HepG2 (cell line): Measurements from ENCODE around the gene VPS52. TPM values are rescaled to one million over a fixed set of nuclear protein-coding genes. Genes with fewer than 3 reads are reported as not detected.
A peak's percentile ranks its signal among the peaks of the same experiment; 100 is the strongest.

Experiments used
- BCL6 ChIP-seq: IDR thresholded peaks from 2 replicates; pipeline ENCODE4 v1.6.1; 2016; ENCODE audit warnings: missing genetic modification reagents, missing compliant biosample characterization
- CREB1 ChIP-seq, 2 experiments: fragments of 450-650 bp in 1 of 2; IDR thresholded peaks; 2 replicates each; pipeline ENCODE4 v1.6.1; 2016 to 2017; ENCODE audit warnings: control low read depth in 1 of 2, mild to moderate bottlenecking in 1 of 2, missing compliant biosample characterization in 1 of 2, missing genetic modification characterization in 1 of 2
- E2F5 ChIP-seq: sonication (generic); formaldehyde crosslinking; conservative IDR thresholded peaks from 2 replicates; pipeline ENCODE4 v1.4.0; 2020; ENCODE audit warnings: missing genetic modification reagents
- MEIS2 ChIP-seq: sonication (generic); formaldehyde crosslinking; IDR thresholded peaks from 2 replicates; pipeline ENCODE4 v1.9.0; 2021; ENCODE audit warnings: mild to moderate bottlenecking, missing genetic modification reagents
- MXI1 ChIP-seq: IDR thresholded peaks from 3 replicates; pipeline ENCODE4 v1.6.1; 2012; ENCODE audit warnings: low read depth, low read length, inconsistent platforms, borderline replicate concordance
- NBN ChIP-seq: fragments of 450-650 bp; conservative IDR thresholded peaks from 2 replicates; pipeline ENCODE4 v1.6.1; 2017
- NFYC ChIP-seq: IDR thresholded peaks from 2 replicates; pipeline ENCODE4 v1.6.1; 2016; ENCODE audit warnings: missing genetic modification reagents, missing compliant biosample characterization
- NR1H2 ChIP-seq: sonication (generic); formaldehyde crosslinking; IDR thresholded peaks from 2 replicates; pipeline ENCODE4 v1.8.1; 2022; ENCODE audit warnings: low read depth, missing genetic modification reagents, borderline replicate concordance
- NR2F6 ChIP-seq, 2 experiments: IDR thresholded peaks; 2 replicates each; pipeline ENCODE4 v1.6.1; 2016; ENCODE audit warnings: antibody characterized with exemption in 1 of 2, mild to moderate bottlenecking in 1 of 2
- PREB ChIP-seq: sonication (generic); formaldehyde crosslinking; IDR thresholded peaks from 2 replicates; pipeline ENCODE4 v1.4.0; 2020; ENCODE audit warnings: missing genetic modification reagents
- RAD21 ChIP-seq: fragments of 450-650 bp; formaldehyde crosslinking; IDR thresholded peaks from 2 replicates; pipeline ENCODE4 v1.5.0; 2020; ENCODE audit warnings: mild to moderate bottlenecking
- RXRB ChIP-seq: IDR thresholded peaks from 2 replicates; pipeline ENCODE4 v1.6.1; 2016; ENCODE audit warnings: borderline replicate concordance, missing genetic modification reagents, missing compliant biosample characterization
- SALL1 ChIP-seq: sonication (generic); formaldehyde crosslinking; IDR thresholded peaks from 2 replicates; pipeline ENCODE4 v1.8.0; 2022; ENCODE audit warnings: mild to moderate bottlenecking, missing genetic modification reagents
- SAP130 ChIP-seq: IDR thresholded peaks from 2 replicates; pipeline ENCODE4 v1.6.1; 2016; ENCODE audit warnings: low read depth
- STAG1 ChIP-seq: sonication (generic); formaldehyde crosslinking; IDR thresholded peaks from 2 replicates; pipeline ENCODE4 v1.4.0; 2020; ENCODE audit warnings: missing genetic modification reagents
- ZFP91 ChIP-seq: sonication (generic); formaldehyde crosslinking; IDR thresholded peaks from 2 replicates; pipeline ENCODE4 v1.9.0; 2022; ENCODE audit warnings: missing genetic modification reagents, mild to moderate bottlenecking, borderline replicate concordance
- ZNF138 ChIP-seq: sonication (generic); formaldehyde crosslinking; IDR thresholded peaks from 2 replicates; pipeline ENCODE4 v1.5.0; 2020; ENCODE audit warnings: mild to moderate bottlenecking, low read depth, missing genetic modification reagents
- ZNF331 ChIP-seq: sonication (generic); formaldehyde crosslinking; IDR thresholded peaks from 2 replicates; pipeline ENCODE4 v1.4.0; 2020; ENCODE audit warnings: missing genetic modification reagents
- ZSCAN29 ChIP-seq: sonication (generic); formaldehyde crosslinking; conservative IDR thresholded peaks from 2 replicates; pipeline ENCODE4 v1.4.0; 2020; ENCODE audit warnings: mild to moderate bottlenecking, missing genetic modification reagents
- polyA plus RNA-seq, 8 experiments: library from polyadenylated mRNA; depleted of rRNA in 3 of 8; stranded (reverse) in 7 of 8; unstranded in 1 of 8; fragments of >200 nt; fragmentation: Illumina TruSeq in 4 of 8; extraction: Trizol in 4 of 8; gene quantifications; 2 replicates each; pipeline versions ENCODE4 v1.2.1 to v1.2.3, GENCODE V29; 2011 to 2016; ENCODE audit warnings: low read depth in 4 of 8, missing spikeins in 1 of 8, mixed read lengths in 1 of 8; ENCODE audit not compliant: insufficient read depth in 1 of 8
- total RNA-seq, 5 experiments: library from RNA; depleted of rRNA; stranded (reverse); fragments of >200 nt; fragmentation: Illumina TruSeq; extraction: Trizol; gene quantifications; 2 replicates each; pipeline ENCODE4 v1.2.3, GENCODE V29; 2016; ENCODE audit warnings: low read depth in 1 of 5
- TF ChIP-seq, protein P1 (sequence below): sonication (generic); formaldehyde crosslinking; IDR thresholded peaks from 2 replicates; pipeline ENCODE4 v1.4.0; 2020; ENCODE audit warnings: missing genetic modification reagents
- TF ChIP-seq, protein P2 (sequence below): IDR thresholded peaks from 2 replicates; pipeline ENCODE4 v1.6.1; 2016

VPS52 gene
- total and polyA plus RNA-seq, 2 of the 13 experiments (the other 11 are each of a cell fraction or from before 2014, with no cell fraction given): 48.9 to 85.5 TPM

- TF ChIP-seq, protein P1, sequence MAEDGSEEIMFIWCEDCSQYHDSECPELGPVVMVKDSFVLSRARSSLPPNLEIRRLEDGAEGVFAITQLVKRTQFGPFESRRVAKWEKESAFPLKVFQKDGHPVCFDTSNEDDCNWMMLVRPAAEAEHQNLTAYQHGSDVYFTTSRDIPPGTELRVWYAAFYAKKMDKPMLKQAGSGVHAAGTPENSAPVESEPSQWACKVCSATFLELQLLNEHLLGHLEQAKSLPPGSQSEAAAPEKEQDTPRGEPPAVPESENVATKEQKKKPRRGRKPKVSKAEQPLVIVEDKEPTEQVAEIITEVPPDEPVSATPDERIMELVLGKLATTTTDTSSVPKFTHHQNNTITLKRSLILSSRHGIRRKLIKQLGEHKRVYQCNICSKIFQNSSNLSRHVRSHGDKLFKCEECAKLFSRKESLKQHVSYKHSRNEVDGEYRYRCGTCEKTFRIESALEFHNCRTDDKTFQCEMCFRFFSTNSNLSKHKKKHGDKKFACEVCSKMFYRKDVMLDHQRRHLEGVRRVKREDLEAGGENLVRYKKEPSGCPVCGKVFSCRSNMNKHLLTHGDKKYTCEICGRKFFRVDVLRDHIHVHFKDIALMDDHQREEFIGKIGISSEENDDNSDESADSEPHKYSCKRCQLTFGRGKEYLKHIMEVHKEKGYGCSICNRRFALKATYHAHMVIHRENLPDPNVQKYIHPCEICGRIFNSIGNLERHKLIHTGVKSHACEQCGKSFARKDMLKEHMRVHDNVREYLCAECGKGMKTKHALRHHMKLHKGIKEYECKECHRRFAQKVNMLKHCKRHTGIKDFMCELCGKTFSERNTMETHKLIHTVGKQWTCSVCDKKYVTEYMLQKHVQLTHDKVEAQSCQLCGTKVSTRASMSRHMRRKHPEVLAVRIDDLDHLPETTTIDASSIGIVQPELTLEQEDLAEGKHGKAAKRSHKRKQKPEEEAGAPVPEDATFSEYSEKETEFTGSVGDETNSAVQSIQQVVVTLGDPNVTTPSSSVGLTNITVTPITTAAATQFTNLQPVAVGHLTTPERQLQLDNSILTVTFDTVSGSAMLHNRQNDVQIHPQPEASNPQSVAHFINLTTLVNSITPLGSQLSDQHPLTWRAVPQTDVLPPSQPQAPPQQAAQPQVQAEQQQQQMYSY (CRISPR knock-in tag): peak; percentile 50
- 0 out of 2 replicates have a peak, but pooled peaks have one; percentile 21 for TF ChIP-seq E2F5 (CRISPR knock-in tag)
- no peak for TF ChIP-seq NR1H2
- TF ChIP-seq RXRB (CRISPR knock-in tag): peak; percentile 86
- TF ChIP-seq MXI1: peak; percentile 51; the same call in 1 of the 3 replicates
- peak; percentile 12; the same call in 1 of the 2 replicates for TF ChIP-seq NFYC (CRISPR knock-in tag)
- peak; percentile 42; the same call in 1 of the 2 replicates for TF ChIP-seq ZNF331 (CRISPR knock-in tag)
- no peak for TF ChIP-seq NR2F6 (IDR thresholded peaks at IDR 0.05)
- peak; percentile 52; the same call in 1 of the 2 replicates for TF ChIP-seq NR2F6 (CRISPR knock-in tag; IDR thresholded peaks at IDR 0.05)
- peak; percentile 70 for TF ChIP-seq RAD21 (CRISPR knock-in tag)
- peak; percentile 68; the same call in 1 of the 2 replicates for TF ChIP-seq MEIS2
- peak; percentile 64 for TF ChIP-seq ZFP91 (CRISPR knock-in tag)
- TF ChIP-seq SAP130 (CRISPR knock-in tag): peak; percentile 80
- TF ChIP-seq NBN: no peak
- TF ChIP-seq, protein P2, sequence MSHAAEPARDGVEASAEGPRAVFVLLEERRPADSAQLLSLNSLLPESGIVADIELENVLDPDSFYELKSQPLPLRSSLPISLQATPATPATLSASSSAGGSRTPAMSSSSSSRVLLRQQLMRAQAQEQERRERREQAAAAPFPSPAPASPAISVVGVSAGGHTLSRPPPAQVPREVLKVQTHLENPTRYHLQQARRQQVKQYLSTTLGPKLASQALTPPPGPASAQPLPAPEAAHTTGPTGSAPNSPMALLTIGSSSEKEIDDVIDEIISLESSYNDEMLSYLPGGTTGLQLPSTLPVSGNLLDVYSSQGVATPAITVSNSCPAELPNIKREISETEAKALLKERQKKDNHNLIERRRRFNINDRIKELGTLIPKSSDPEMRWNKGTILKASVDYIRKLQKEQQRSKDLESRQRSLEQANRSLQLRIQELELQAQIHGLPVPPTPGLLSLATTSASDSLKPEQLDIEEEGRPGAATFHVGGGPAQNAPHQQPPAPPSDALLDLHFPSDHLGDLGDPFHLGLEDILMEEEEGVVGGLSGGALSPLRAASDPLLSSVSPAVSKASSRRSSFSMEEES (CRISPR knock-in tag): peak; percentile 85
- TF ChIP-seq PREB (CRISPR knock-in tag): no peak
- TF ChIP-seq BCL6: no peak
- peak; percentile 72 for TF ChIP-seq SALL1 (CRISPR knock-in tag)
- peak; percentile 22; the same call in 1 of the 2 replicates for TF ChIP-seq STAG1 (CRISPR knock-in tag)
- peak; percentile 77 for TF ChIP-seq ZSCAN29
- TF ChIP-seq CREB1 (IDR thresholded peaks at IDR 0.05): no peak
- TF ChIP-seq CREB1 (CRISPR knock-in tag; IDR thresholded peaks at IDR 0.05): peak; percentile 32; the same call in 1 of the 2 replicates
- 0 out of 2 replicates have a peak, but pooled peaks have one; percentile 68 for TF ChIP-seq ZNF138 (CRISPR knock-in tag)
Measured at GRCh38 chr6:33312361-33313104, 40.9 kb upstream of the VPS52 start (continued).
